SK-N-SH (cell line): Measurements from ENCODE around the gene NOL4L. TPM values are rescaled to one million over a fixed set of nuclear protein-coding genes. Genes with fewer than 3 reads are reported as not detected.
A peak's percentile ranks its signal among the peaks of the same experiment; 100 is the strongest.

Experiments used
- CTCF ChIA-PET: fragments of 300-600, 350-600 bp; formaldehyde crosslinking; extraction: SDS; loops from one replicate; lab custom pipeline; 2021; lab: Yijun Ruan, JAX
- POLR2A ChIA-PET: fragments of 350-600 bp; sonication (Branson Sonifier 250); formaldehyde crosslinking; extraction: SDS; loops from one replicate; lab custom pipeline; 2020; ENCODE audit warnings: antibody characterized with exemption, inconsistent platforms; lab: Yijun Ruan, JAX
- DNase-seq: peaks from one replicate; pipeline ENCODE4 v3.0.0; 2012
- H2AFZ ChIP-seq: fragments of 200-600 bp; sonication (generic); 2 replicates; pipeline ENCODE4 v1.8.1; 2016; ENCODE audit warnings: antibody characterized with exemption, mild to moderate bottlenecking, low read depth
- H3F3A ChIP-seq: fragments of 200-600 bp; sonication (generic); replicated peaks from 2 replicates; pipeline ENCODE3; 2016; ENCODE audit warnings: antibody characterized with exemption, mild to moderate bottlenecking; ENCODE audit not compliant: insufficient read depth
- H3K27ac ChIP-seq, 2 experiments: fragments of 200-500 bp in 1 of 2; fragments of 200-600 bp in 1 of 2; sonication (Bioruptor generic) in 1 of 2; sonication (generic), shearing (Covaris generic) in 1 of 2; 2 replicates each; pipeline versions ENCODE4 v1.5.1 to v1.6.1; 2014 to 2016; ENCODE audit warnings: low read depth in 2 of 2, inconsistent platforms in 1 of 2, low read length in 1 of 2, mild to moderate bottlenecking in 1 of 2, mixed read lengths in 1 of 2
- H3K27me3 ChIP-seq: fragments of 200-600 bp; sonication (generic), shearing (Covaris generic); 2 replicates; pipeline ENCODE4 v1.6.1; 2016; ENCODE audit warnings: mixed run types; ENCODE audit not compliant: insufficient read depth
- H3K36me3 ChIP-seq, 2 experiments: fragments of 200-500 bp in 1 of 2; fragments of 200-600 bp in 1 of 2; sonication (Bioruptor generic) in 1 of 2; sonication (generic) in 1 of 2; replicated peaks in 1 of 2; 2 replicates each; pipeline versions ENCODE3 to v1.5.1; 2014 to 2016; ENCODE audit warnings: low read length in 1 of 2, mild to moderate bottlenecking in 1 of 2; ENCODE audit not compliant: insufficient read depth in 2 of 2, control insufficient read depth in 1 of 2
- H3K4me1 ChIP-seq, 2 experiments: fragments of 200-500 bp in 1 of 2; fragments of 200-600 bp in 1 of 2; sonication (Bioruptor generic) in 1 of 2; sonication (generic), shearing (Covaris generic) in 1 of 2; 2 replicates each; pipeline versions ENCODE4 v1.5.1 to v1.6.1; 2014 to 2016; ENCODE audit warnings: low read depth in 1 of 2, low read length in 1 of 2, mixed run types in 1 of 2; ENCODE audit not compliant: insufficient read depth in 2 of 2, control insufficient read depth in 1 of 2
- H3K4me2 ChIP-seq: fragments of 200-600 bp; sonication (generic), shearing (Covaris generic); 2 replicates; pipeline ENCODE4 v1.6.1; 2017; ENCODE audit warnings: mixed run types
- H3K4me3 ChIP-seq, 2 experiments: fragments of 200-500 bp in 1 of 2; fragments of 200-600 bp in 1 of 2; sonication (Bioruptor generic) in 1 of 2; sonication (generic), shearing (Covaris generic) in 1 of 2; 2 replicates each; pipeline versions ENCODE4 v1.5.1 to v1.8.1; 2014 to 2016; ENCODE audit warnings: low read depth in 2 of 2, inconsistent platforms in 1 of 2, low read length in 1 of 2, mild to moderate bottlenecking in 1 of 2, mixed read lengths in 1 of 2, moderate library complexity in 1 of 2
- H3K79me2 ChIP-seq: fragments of 200-600 bp; sonication (generic); 2 replicates; pipeline ENCODE4 v1.8.1; 2017; ENCODE audit warnings: mild to moderate bottlenecking; ENCODE audit not compliant: insufficient read depth
- H3K9ac ChIP-seq: fragments of 200-600 bp; sonication (generic); 2 replicates; pipeline ENCODE4 v1.6.1; 2017; ENCODE audit warnings: mixed run types
- H3K9me2 ChIP-seq: fragments of 200-600 bp; sonication (generic); 2 replicates; pipeline ENCODE4 v1.6.1; 2017; ENCODE audit warnings: mixed run types
- H3K9me3 ChIP-seq: fragments of 200-600 bp; sonication (generic); 2 replicates; pipeline ENCODE4 v1.6.1; 2017; ENCODE audit warnings: mixed run types, mild to moderate bottlenecking, moderate library complexity
- H4K20me1 ChIP-seq: fragments of 200-600 bp; sonication (generic); 2 replicates; pipeline ENCODE4 v1.6.1; 2017; ENCODE audit warnings: mild to moderate bottlenecking, mixed run types; ENCODE audit not compliant: insufficient read depth
- CHD2 ChIP-seq: fragments of 150-350 bp; IDR thresholded peaks from 2 replicates; pipeline ENCODE4 v1.6.1; 2018; ENCODE audit warnings: low read length; ENCODE audit not compliant: partially characterized antibody
- ELF1 ChIP-seq: IDR thresholded peaks from 2 replicates; pipeline ENCODE4 v1.4.0; 2012
- EP300 ChIP-seq, 2 experiments: IDR thresholded peaks; 2 replicates each; pipeline versions ENCODE4 v1.4.0 to v1.6.1; 2012; ENCODE audit warnings: borderline replicate concordance in 1 of 2, low read depth in 1 of 2, low read length in 1 of 2
- FOSL2 ChIP-seq: IDR thresholded peaks from 2 replicates; pipeline ENCODE4 v1.4.0; 2012; ENCODE audit warnings: low read depth, mild to moderate bottlenecking, moderate library complexity, borderline replicate concordance
- FOXJ3 ChIP-seq: sonication (generic); formaldehyde crosslinking; IDR thresholded peaks from 2 replicates; pipeline ENCODE4 v1.5.1; 2020; ENCODE audit warnings: mild to moderate bottlenecking, missing genetic modification reagents
- JUND ChIP-seq: IDR thresholded peaks from 2 replicates; pipeline ENCODE4 v1.4.0; 2012
- MAX ChIP-seq: IDR thresholded peaks from 2 replicates; pipeline ENCODE4 v1.4.0; 2012; ENCODE audit warnings: low read depth
- MXI1 ChIP-seq: IDR thresholded peaks from 2 replicates; pipeline ENCODE4 v1.6.1; 2012; ENCODE audit warnings: mild to moderate bottlenecking, low read depth, low read length, improper control_type of control experiment
- NFIC ChIP-seq: IDR thresholded peaks from 2 replicates; pipeline ENCODE4 v1.4.0; 2012; ENCODE audit warnings: borderline replicate concordance
- USF1 ChIP-seq: IDR thresholded peaks from 2 replicates; pipeline ENCODE4 v1.4.0; 2012; ENCODE audit warnings: low read depth, borderline replicate concordance
- USF2 ChIP-seq: fragments of 150-350 bp; IDR thresholded peaks from 2 replicates; pipeline ENCODE4 v1.6.1; 2017; ENCODE audit warnings: antibody characterized with exemption, low read length, low read depth, borderline replicate concordance
- WGBS: methylation state at CpG from one replicate; pipeline ENCODE4 v1.1.6; 2017; ENCODE audit warnings: low lambda C conversion rate; 5-methylcytosine and 5-hydroxymethylcytosine counted together
- polyA plus RNA-seq, 3 experiments: library from polyadenylated mRNA; depleted of rRNA; stranded (reverse); fragments of >200 nt; gene quantifications; 2 replicates each; pipeline ENCODE4 v1.2.3, GENCODE V29; 2012

Gene NOL4L
- polyA plus RNA-seq, 1 of the 3 experiments (the other 2 are of a cell fraction), result 14.3 TPM

- H3K27me3 ChIP-seq, result no peaks in the 10 kb centered on the region
- no peaks in the 10 kb centered on the region for H3K9me2 ChIP-seq
- ChIA-PET POLR2A (interaction anchor here (0.7 to 1.4 kb wide), 5 partner anchors 25 to 128 kb away, joined by 3 to 5 read pairs (median 3); no protein-coding TSS in a partner anchor), CTCF (interaction anchor here (1.0 to 13.1 kb wide), 7 partner anchors 15 to 253 kb away, joined by 3 to 326 read pairs (median 6); no protein-coding TSS in a partner anchor)
- no peak overlapping the region for H3K4me2 ChIP-seq
- H4K20me1 ChIP-seq, result no peaks in the 10 kb centered on the region
- WGBS, result 79% methylated on average over 9 of the region's 13 CpGs
- TF ChIP-seq EP300 (IDR thresholded peaks at IDR 0.05; ENCODE audit: borderline replicate concordance in 1 of 2, low read depth in 1 of 2, low read length in 1 of 2) (0 out of 4 replicates have a peak, but pooled peaks of 1 of the 2 experiments have one; percentile 42), MXI1 (peak; percentile 67; the same call in 1 of the 2 replicates), JUND (no peak), NFIC (peak; percentile 79), MAX (peak; percentile 86), USF1 (peak; percentile 27; the same call in 1 of the 2 replicates), CHD2 (peak; percentile 55), FOXJ3 (CRISPR knock-in tag) (peak; percentile 74; the same call in 1 of the 2 replicates), USF2 (no peak)
- TF ChIP-seq, all 33 proteins: peak for 7
- Histone ChIP-seq H3K79me2 (no peaks in the 10 kb centered on the region), H3K9me3 (no peaks in the 10 kb centered on the region), H3K4me3 (no peak overlapping the region), H3K27ac (peak overlapping the region in 1 of 2 experiments; percentile 96; a peak in 2 of 4 replicates), H3F3A (no peaks in the 10 kb centered on the region), H3K36me3 (no peaks in the 10 kb centered on the region), H3K4me1 (peaks cover 0 to 77% of the 10 kb centered on the region in 2 experiments; a peak in 2 of 4 replicates), H3K9ac (no peak overlapping the region), H2AFZ (no peak overlapping the region)
- DNase-seq, result peak; percentile 73
These were observed 60.2 kb downstream of the NOL4L start for GRCh38 chr20:32524829-32525501.

GRCh38 chr20:32523613-32524213 lies 61.4 kb downstream of the NOL4L start:
- DNase-seq, result peak; percentile 19
- H2AFZ ChIP-seq, result no peak overlapping the region
- H3K9ac ChIP-seq, result no peak overlapping the region
- no peak overlapping the region for H3K4me2 ChIP-seq
- no peaks in the 10 kb centered on the region for H3K9me3 ChIP-seq
- no peak overlapping the region for H3K4me3 ChIP-seq
- ChIA-PET CTCF (interaction anchor here (0.6 to 13.1 kb wide), 15 partner anchors 11 to 776 kb away, joined by 3 to 326 read pairs (median 8); partner anchors contain the start of gene NOL4L), POLR2A (no interaction called here)
- TF ChIP-seq EP300 (IDR thresholded peaks at IDR 0.05; ENCODE audit: borderline replicate concordance in 1 of 2, low read depth in 1 of 2, low read length in 1 of 2) (0 out of 4 replicates have a peak, but pooled peaks of 1 of the 2 experiments have one; percentile 13), FOSL2 (no peak), ELF1 (no peak)
- H3K4me1 ChIP-seq, result peaks cover 0 to 77% of the 10 kb centered on the region in 2 experiments; a peak in 2 of 4 replicates
- H3K27me3 ChIP-seq, result no peaks in the 10 kb centered on the region
- H3K27ac ChIP-seq, result peak overlapping the region in 1 of 2 experiments; percentile 96; a peak in 2 of 4 replicates
- H3K79me2 ChIP-seq, result no peaks in the 10 kb centered on the region
- H3K36me3 ChIP-seq, result no peaks in the 10 kb centered on the region
- no peaks in the 10 kb centered on the region for H3K9me2 ChIP-seq
- WGBS, result 70% methylated on average over 7 of the region's 7 CpGs
- H3F3A ChIP-seq, result no peaks in the 10 kb centered on the region
- H4K20me1 ChIP-seq, result no peaks in the 10 kb centered on the region
